ENCODE measurements around the gene ARMH1. TPM values are rescaled to one million over a fixed set of nuclear protein-coding genes. Genes with fewer than 3 reads are reported as not detected.
"Not testable (repeated sequence)": the region's sequence is repeated elsewhere in the genome, so short reads cannot be mapped to it uniquely, and the experiment has no call there.

Gene ARMH1
- total RNA-seq, 6 donors from 2014 or later, result 4.6 to 29.3 (median 13.0) TPM

GRCh38 chr1:44694863-44695478, 20.5 kb downstream of the ARMH1 start:
- Histone ChIP-seq H3K27ac (no peak overlapping the region), H3K4me3 (no peak overlapping the region), H3K4me1 (peaks cover 0 to 4% (median 0%) of the 10 kb centered on the region in 4 donors), H3K27me3 (no peaks in the 10 kb centered on the region), H3K36me3 (no peaks in the 10 kb centered on the region), H3K9me3 (no peaks in the 10 kb centered on the region)
- ATAC-seq (ENCODE audit: low FRiP score in 2 of 2) (no peak), DNase-seq (no peak)
- TF ChIP-seq POLR2A (IDR thresholded peaks at IDR 0.05), result no peak
- WGBS, 2 donors, result 90 to 95% methylated on average over 7 of the region's 7 CpGs

- TF ChIP-seq POLR2AphosphoS5 (IDR thresholded peaks at IDR 0.05) (no peak), POLR2A (IDR thresholded peaks at IDR 0.05) (no peak), EP300 (IDR thresholded peaks at IDR 0.05) (no peak), CTCF (IDR thresholded peaks at IDR 0.05) (no peak)
- H3K27ac ChIP-seq, result no peak overlapping the region
- 86 to 89% methylated on average over 4 of the region's 4 CpGs for WGBS, 2 donors
- no peaks in the 10 kb centered on the region for H3K27me3 ChIP-seq
- H3K4me3 ChIP-seq, result no peak overlapping the region
- H3K36me3 ChIP-seq, result no peaks in the 10 kb centered on the region
- H3K9me3 ChIP-seq, result no peaks in the 10 kb centered on the region
- ATAC-seq (ENCODE audit: low FRiP score in 2 of 2), result no peak
- H3K4me1 ChIP-seq, result peaks cover 0 to 4% (median 0%) of the 10 kb centered on the region in 4 donors
- no peak for DNase-seq
Measured at GRCh38 chr1:44695671-44696070, 21.2 kb downstream of the ARMH1 start.

GRCh38 chr1:44696101-44696500, 21.6 kb downstream of the ARMH1 start:
- no peak for DNase-seq

GRCh38 chr1:44696789-44697345, 22.4 kb downstream of the ARMH1 start:
- Histone ChIP-seq H3K27me3 (no peaks in the 10 kb centered on the region), H3K4me1 (peaks cover 0 to 4% (median 2%) of the 10 kb centered on the region in 4 donors), H3K9me3 (no peaks in the 10 kb centered on the region), H3K4me3 (no peak overlapping the region), H3K36me3 (no peaks in the 10 kb centered on the region), H3K27ac (no peak overlapping the region)
- TF ChIP-seq EP300 (IDR thresholded peaks at IDR 0.05), result no peak
- no peak for TF ChIP-seq POLR2AphosphoS5 (IDR thresholded peaks at IDR 0.05)
- TF ChIP-seq CTCF (IDR thresholded peaks at IDR 0.05), result no peak
- TF ChIP-seq POLR2A (IDR thresholded peaks at IDR 0.05), result no peak
- DNase-seq (peak in 1 of 2 donors; percentile 48), ATAC-seq (ENCODE audit: low FRiP score in 2 of 2) (peak; percentile 40 to 68)
- 69 to 80% methylated on average over 7 of the region's 7 CpGs for WGBS, 2 donors

More at GRCh38 chr1:44696101-44696500, 21.6 kb downstream of the ARMH1 start:
- no peaks in the 10 kb centered on the region for H3K36me3 ChIP-seq
- peaks cover 0 to 4% (median under 1%) of the 10 kb centered on the region in 4 donors for H3K4me1 ChIP-seq
- H3K27ac ChIP-seq, result no peak overlapping the region
- H3K9me3 ChIP-seq, result no peaks in the 10 kb centered on the region
- TF ChIP-seq EP300 (IDR thresholded peaks at IDR 0.05) (no peak), POLR2AphosphoS5 (IDR thresholded peaks at IDR 0.05) (no peak)
- ATAC-seq (ENCODE audit: low FRiP score in 2 of 2), result no peak
- 85 to 89% methylated on average over 3 of the region's 3 CpGs for WGBS, 2 donors
- no peak overlapping the region for H3K4me3 ChIP-seq
- no peaks in the 10 kb centered on the region for H3K27me3 ChIP-seq

- H3K4me3 ChIP-seq, result no peak overlapping the region
- ATAC-seq (ENCODE audit: low FRiP score in 2 of 2) (no peak), DNase-seq (no peak)
- TF ChIP-seq POLR2A (IDR thresholded peaks at IDR 0.05) (no peak), EP300 (IDR thresholded peaks at IDR 0.05) (no peak), CTCF (IDR thresholded peaks at IDR 0.05) (no peak), POLR2AphosphoS5 (IDR thresholded peaks at IDR 0.05) (no peak)
- 75 to 81% methylated on average over 3 of the region's 3 CpGs for WGBS, 2 donors
- no peak overlapping the region for H3K27ac ChIP-seq
- H3K27me3 ChIP-seq, result no peaks in the 10 kb centered on the region
- no peaks in the 10 kb centered on the region for H3K36me3 ChIP-seq
- H3K9me3 ChIP-seq, result no peaks in the 10 kb centered on the region
- peaks cover 0 to 4% (median 2%) of the 10 kb centered on the region in 4 donors for H3K4me1 ChIP-seq
Measured at GRCh38 chr1:44698138-44698537, 23.6 kb downstream of the ARMH1 start.

GRCh38 chr1:44699375-44699774, 24.9 kb downstream of the ARMH1 start:
- H3K4me3 ChIP-seq; ATAC-seq (ENCODE audit: low FRiP score in 2 of 2); H3K27me3 ChIP-seq; H3K36me3 ChIP-seq; H3K27ac ChIP-seq; H3K4me1 ChIP-seq; DNase-seq; H3K9me3 ChIP-seq: not testable (repeated sequence)
- WGBS, 2 donors, result 84 to 87% methylated on average over 9 of the region's 9 CpGs
